Esophagus muscularis mucosa (tissue), 4 donors: ENCODE measurements around the gene TSPAN31.

Experiments used
- CTCF ChIP-seq, 3 experiments: fragments of 200-600 bp in 2 of 3; fragments of 450-650 bp in 1 of 3; sonication (generic) in 2 of 3; IDR thresholded peaks; one replicate each; pipeline ENCODE4 v1.5.1; 2017 to 2019; ENCODE audit warnings: antibody characterized with exemption in 3 of 3, mild to moderate bottlenecking in 2 of 3, moderate library complexity in 1 of 3
- EP300 ChIP-seq: sonication (generic); formaldehyde crosslinking; IDR thresholded peaks from one replicate; pipeline ENCODE4 v1.6.1; 2017; ENCODE audit warnings: antibody characterized with exemption
- POLR2A ChIP-seq: fragments of 450-650 bp; IDR thresholded peaks from one replicate; pipeline ENCODE4 v1.6.1; 2017; ENCODE audit warnings: antibody characterized with exemption, moderate library complexity, mild to moderate bottlenecking, low read depth
- POLR2AphosphoS5 ChIP-seq, 2 donors: sonication (generic); formaldehyde crosslinking; IDR thresholded peaks; one replicate each; pipeline ENCODE4 v1.6.1; 2017; ENCODE audit warnings: antibody characterized with exemption in 2 of 2

DNA sequence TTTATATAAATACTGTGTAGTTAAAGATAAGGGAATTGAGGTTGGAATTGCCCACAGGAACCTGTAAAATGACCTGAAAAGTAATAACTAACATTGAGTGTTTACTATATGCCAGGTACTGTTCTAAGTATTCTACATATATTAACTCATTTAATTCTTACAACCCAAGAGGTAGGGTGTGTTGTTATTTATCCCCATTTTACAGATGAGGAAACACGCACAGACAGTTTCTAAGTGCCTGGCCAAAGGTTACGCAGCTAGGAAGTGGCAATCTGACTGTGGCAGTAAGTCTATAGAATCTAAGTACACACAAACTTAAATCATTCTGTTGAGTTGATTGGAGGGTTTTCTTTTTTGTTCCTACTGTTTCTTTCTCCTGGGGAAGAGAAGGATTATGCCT lies 1.1 kb upstream of the TSPAN31 start:
- TF ChIP-seq POLR2A: no peak
- no peak for TF ChIP-seq CTCF (IDR thresholded peaks at IDR 0.05)
- TF ChIP-seq POLR2AphosphoS5 (IDR thresholded peaks at IDR 0.05): no peak
- TF ChIP-seq EP300: no peak
